NT2/D1 (cell line): ENCODE results near the gene IFRD1.

Experiments
- DNase-seq: peaks from one replicate; pipeline ENCODE4 v3.0.0-alpha.2; 2011; ENCODE audit warnings: low read depth, low spot score
- H3K27me3 ChIP-seq: 2 replicates; pipeline ENCODE4 v1.6.0; 2011; ENCODE audit warnings: mild to moderate bottlenecking; ENCODE audit not compliant: insufficient read length, insufficient read depth
- H3K36me3 ChIP-seq: 2 replicates; pipeline ENCODE4 v1.6.1; 2011; ENCODE audit warnings: mild to moderate bottlenecking, low read length, mixed read lengths; ENCODE audit not compliant: insufficient read depth, insufficient read length
- H3K4me1 ChIP-seq: 2 replicates; pipeline ENCODE4 v1.5.1; 2011; ENCODE audit not compliant: insufficient read depth, insufficient read length
- H3K4me3 ChIP-seq: 2 replicates; pipeline ENCODE4 v1.5.1; 2011; ENCODE audit warnings: low read depth; ENCODE audit not compliant: insufficient read length
- H3K9ac ChIP-seq: 2 replicates; pipeline ENCODE4 v1.6.0; 2011; ENCODE audit warnings: low read depth; ENCODE audit not compliant: insufficient read length
- H3K9me3 ChIP-seq: 2 replicates; pipeline ENCODE4 v1.5.1; 2011; ENCODE audit warnings: mild to moderate bottlenecking, low read length; ENCODE audit not compliant: insufficient read depth
- SUZ12 ChIP-seq: IDR thresholded peaks from 2 replicates; pipeline ENCODE4 v1.6.1; 2011; ENCODE audit not compliant: insufficient read length, insufficient read depth; ENCODE audit errors: extremely low read depth
- YY1 ChIP-seq: IDR thresholded peaks from 2 replicates; pipeline ENCODE4 v1.6.1; 2011; ENCODE audit not compliant: insufficient read length, insufficient read depth
- ZNF274 ChIP-seq: IDR thresholded peaks from 2 replicates; pipeline ENCODE4 v1.6.1; 2011; ENCODE audit warnings: mild to moderate bottlenecking, low read depth, low read length

Gene IFRD1

DNA sequence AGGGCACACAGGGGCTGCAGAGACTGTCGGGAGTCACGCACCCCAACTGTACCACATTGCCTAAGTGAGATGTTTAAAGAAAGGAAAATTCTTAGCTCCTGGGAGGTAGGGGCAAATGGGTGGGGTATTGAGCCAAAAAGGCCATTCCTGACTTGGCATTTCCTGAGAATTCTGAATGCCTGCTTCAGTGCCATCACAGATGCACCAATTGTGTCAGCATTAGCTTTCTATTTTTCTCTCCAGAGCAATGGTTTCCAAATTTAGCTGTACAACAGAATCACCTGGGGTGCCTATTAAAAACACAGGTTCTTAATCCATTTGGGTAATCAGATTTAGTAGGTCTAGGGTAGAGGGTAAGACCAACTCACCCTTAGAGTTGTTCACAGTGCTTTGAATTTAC, 73.6 kb downstream of the IFRD1 start:
- no peak for DNase-seq
- Histone ChIP-seq H3K9me3 (no peaks in the 10 kb centered on the region), H3K4me1 (no peaks in the 10 kb centered on the region), H3K36me3 (no peaks in the 10 kb centered on the region), H3K4me3 (no peak overlapping the region), H3K9ac (no peak overlapping the region), H3K27me3 (no peaks in the 10 kb centered on the region)
- TF ChIP-seq ZNF274 (no peak), SUZ12 (no peak), YY1 (no peak)
